T-helper 2 cell treated with Interferon-gamma antibody and Interleukin-4, amounts not matched to agents 5 μg/mL and 100 μg/mL, for 36 hours (primary cell): ENCODE results near the gene POLK.

Experiments used
- DNase-seq: peaks from one replicate; pipeline ENCODE4 v3.0.0; 2021; ENCODE audit warnings: low spot score
- H3K27ac Mint-ChIP-seq: one replicate; pipeline ENCODE4 v1.8.0; 2021; ENCODE audit warnings: mild to moderate bottlenecking, mixed read lengths
- H3K27me3 Mint-ChIP-seq: one replicate; pipeline ENCODE4 v1.8.0; 2021; ENCODE audit warnings: low read depth, mixed read lengths
- H3K36me3 Mint-ChIP-seq: one replicate; pipeline ENCODE4 v1.8.0; 2021; ENCODE audit warnings: low read depth, mixed read lengths
- H3K4me1 Mint-ChIP-seq: one replicate; pipeline ENCODE4 v1.8.0; 2021; ENCODE audit warnings: low read depth, mixed read lengths
- H3K4me3 Mint-ChIP-seq: one replicate; pipeline ENCODE4 v1.8.0; 2022; ENCODE audit warnings: mild to moderate bottlenecking, moderate library complexity, mixed read lengths
- H3K9me3 Mint-ChIP-seq: one replicate; pipeline ENCODE4 v1.8.0; 2021; ENCODE audit warnings: mixed read lengths

The POLK gene

DNA sequence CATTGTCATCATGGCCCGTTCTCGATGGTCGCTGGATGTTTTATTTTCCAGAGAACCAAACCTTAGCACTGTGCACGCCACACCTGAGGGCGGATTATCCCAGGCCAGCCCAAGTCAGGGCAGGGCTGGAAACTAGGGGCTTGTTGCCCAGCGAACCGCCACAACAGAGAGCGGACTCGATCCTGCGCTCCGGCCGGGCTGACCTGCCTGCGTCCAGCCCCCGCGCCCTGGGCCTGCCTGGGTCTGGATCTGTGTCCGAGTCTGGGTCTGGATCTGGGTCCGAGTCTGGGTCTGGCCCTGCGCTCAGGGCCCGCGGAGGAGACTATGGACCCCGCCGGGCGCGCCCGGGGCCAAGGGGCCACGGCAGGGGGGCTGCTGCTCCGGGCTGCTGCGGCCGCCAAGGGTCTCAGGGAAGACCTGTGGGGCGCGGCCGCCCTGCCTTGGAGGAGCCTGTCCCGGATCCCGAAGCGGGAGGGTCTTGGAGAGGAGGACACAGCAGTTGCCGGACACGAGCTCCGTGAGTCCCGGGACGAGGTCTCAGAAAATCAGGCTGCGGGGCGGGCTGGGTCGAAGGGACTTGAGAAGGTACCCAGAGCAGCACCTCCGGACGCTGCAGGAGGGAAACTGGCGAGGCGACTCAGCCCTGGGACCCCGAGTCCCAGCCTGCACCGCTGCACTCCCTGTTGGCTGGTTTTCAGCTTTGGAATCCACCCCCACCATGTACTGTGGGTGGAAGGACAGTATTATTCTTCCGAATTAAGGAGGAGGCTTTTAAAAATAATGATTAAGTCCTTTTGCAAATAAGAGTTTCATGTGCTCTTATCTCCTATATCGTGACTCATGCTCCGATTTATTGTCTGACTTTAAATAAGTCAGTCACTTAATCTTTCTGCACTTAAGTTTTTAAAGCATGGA lies 99.9 kb downstream of the POLK start, which contains the start of gene ANKDD1B:
ANKDD1B (plus strand) TSS at position 143 of the 915 bp plus-strand sequence; CDS start at position 325, 182 bp downstream.
- peaks cover 10% of the 10 kb centered on the region for H3K4me1 Mint-ChIP-seq
- no peaks in the 10 kb centered on the region for H3K9me3 Mint-ChIP-seq
- H3K4me3 Mint-ChIP-seq = peak within 1 kb of the TSS; percentile 32
- peaks cover 8% of the 10 kb centered on the region for H3K36me3 Mint-ChIP-seq
- peaks cover 6% of the 10 kb centered on the region for H3K27me3 Mint-ChIP-seq
- H3K27ac Mint-ChIP-seq = no peak within 1 kb of the TSS
- DNase-seq = no peak

DNA sequence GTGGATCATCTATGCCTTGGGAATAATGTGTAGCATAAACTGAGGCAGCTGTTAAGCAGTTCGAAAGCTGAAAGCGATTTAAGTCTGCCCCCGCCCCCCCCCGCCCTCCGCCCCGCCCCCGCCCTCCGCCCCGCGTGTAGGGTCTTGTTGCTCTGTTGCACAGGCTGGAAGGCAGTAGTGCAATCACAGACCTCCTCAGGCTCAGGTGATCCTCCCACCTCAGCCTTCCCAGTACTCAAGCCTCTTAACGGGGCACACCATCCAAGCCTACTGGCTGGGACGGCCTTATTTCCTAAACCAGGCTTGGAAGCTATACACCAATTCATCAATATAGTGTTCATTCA lies 100.5 kb downstream of the POLK start:
- H3K27ac Mint-ChIP-seq = no peak overlapping the region
- no peaks in the 10 kb centered on the region for H3K9me3 Mint-ChIP-seq
- peaks cover 6% of the 10 kb centered on the region for H3K27me3 Mint-ChIP-seq
- no peak overlapping the region for H3K4me3 Mint-ChIP-seq
- H3K4me1 Mint-ChIP-seq = peaks cover 6% of the 10 kb centered on the region
- peaks cover 6% of the 10 kb centered on the region for H3K36me3 Mint-ChIP-seq
- no peak for DNase-seq

GRCh38 chr5:75612901-75613300 lies 101.2 kb downstream of the POLK start:
- no peak overlapping the region for H3K4me3 Mint-ChIP-seq
- no peak overlapping the region for H3K27ac Mint-ChIP-seq

GRCh38 chr5:75614176-75614575 lies 102.5 kb downstream of the POLK start:
- Mint-ChIP-seq H3K27ac (no peak overlapping the region), H3K36me3 (peaks cover 3% of the 10 kb centered on the region), H3K27me3 (peaks cover 6% of the 10 kb centered on the region), H3K4me3 (no peak overlapping the region), H3K4me1 (peaks cover 2% of the 10 kb centered on the region), H3K9me3 (no peaks in the 10 kb centered on the region)
- no peak for DNase-seq

More at GRCh38 chr5:75612901-75613300, 101.2 kb downstream of the POLK start:
- Mint-ChIP-seq H3K9me3 (no peaks in the 10 kb centered on the region), H3K36me3 (peaks cover 6% of the 10 kb centered on the region), H3K4me1 (peaks cover 2% of the 10 kb centered on the region), H3K27me3 (peaks cover 6% of the 10 kb centered on the region)
- DNase-seq = no peak

DNA sequence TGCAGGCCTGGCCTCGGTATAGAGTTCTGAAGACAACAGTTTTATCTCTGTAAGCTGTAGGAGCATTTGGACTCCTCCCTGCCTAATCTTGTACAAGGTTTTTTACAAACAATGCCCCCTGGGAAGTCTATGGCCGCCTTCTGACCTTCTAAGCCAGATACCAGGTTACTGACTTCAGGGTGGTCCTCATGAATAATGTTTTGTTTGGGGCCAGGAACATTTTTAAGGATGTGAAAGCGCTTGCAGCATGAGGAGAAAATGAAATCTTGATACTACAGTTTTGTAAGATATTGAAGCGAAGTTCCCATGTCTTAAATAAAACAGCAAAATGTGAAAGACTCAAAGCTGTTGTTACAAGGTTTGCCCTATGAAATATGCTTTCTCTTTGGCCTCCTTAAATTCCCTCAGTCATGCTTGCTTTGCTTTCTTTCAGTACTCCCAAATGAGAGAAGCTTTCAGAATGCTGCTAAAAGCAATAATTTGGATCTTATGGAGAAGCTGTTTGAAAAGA lies 104.7 kb downstream of the POLK start:
- DNase-seq = no peak
- no peak overlapping the region for H3K4me3 Mint-ChIP-seq
- no peaks in the 10 kb centered on the region for H3K27me3 Mint-ChIP-seq
- no peaks in the 10 kb centered on the region for H3K36me3 Mint-ChIP-seq
- no peak overlapping the region for H3K27ac Mint-ChIP-seq
- peaks cover 8% of the 10 kb centered on the region for H3K4me1 Mint-ChIP-seq
- no peaks in the 10 kb centered on the region for H3K9me3 Mint-ChIP-seq

GRCh38 chr5:75616971-75617621 lies 105.4 kb downstream of the POLK start:
- Mint-ChIP-seq H3K4me3 (no peak overlapping the region), H3K27ac (no peak overlapping the region), H3K27me3 (no peaks in the 10 kb centered on the region), H3K9me3 (no peaks in the 10 kb centered on the region), H3K36me3 (no peaks in the 10 kb centered on the region), H3K4me1 (peaks cover 8% of the 10 kb centered on the region)
- DNase-seq = no peak

- Mint-ChIP-seq H3K9me3 (no peaks in the 10 kb centered on the region), H3K4me1 (peaks cover 7% of the 10 kb centered on the region), H3K36me3 (no peaks in the 10 kb centered on the region), H3K27me3 (no peaks in the 10 kb centered on the region), H3K27ac (no peak overlapping the region), H3K4me3 (no peak overlapping the region)
- DNase-seq = no peak
Measured at GRCh38 chr5:75617736-75618352, 106.2 kb downstream of the POLK start.

- no peak for DNase-seq
- no peak overlapping the region for H3K4me3 Mint-ChIP-seq
- no peak overlapping the region for H3K27ac Mint-ChIP-seq
- no peaks in the 10 kb centered on the region for H3K9me3 Mint-ChIP-seq
- peaks cover 6% of the 10 kb centered on the region for H3K4me1 Mint-ChIP-seq
- no peaks in the 10 kb centered on the region for H3K36me3 Mint-ChIP-seq
- no peaks in the 10 kb centered on the region for H3K27me3 Mint-ChIP-seq
Measured at GRCh38 chr5:75620184-75620959, 108.7 kb downstream of the POLK start.

DNA sequence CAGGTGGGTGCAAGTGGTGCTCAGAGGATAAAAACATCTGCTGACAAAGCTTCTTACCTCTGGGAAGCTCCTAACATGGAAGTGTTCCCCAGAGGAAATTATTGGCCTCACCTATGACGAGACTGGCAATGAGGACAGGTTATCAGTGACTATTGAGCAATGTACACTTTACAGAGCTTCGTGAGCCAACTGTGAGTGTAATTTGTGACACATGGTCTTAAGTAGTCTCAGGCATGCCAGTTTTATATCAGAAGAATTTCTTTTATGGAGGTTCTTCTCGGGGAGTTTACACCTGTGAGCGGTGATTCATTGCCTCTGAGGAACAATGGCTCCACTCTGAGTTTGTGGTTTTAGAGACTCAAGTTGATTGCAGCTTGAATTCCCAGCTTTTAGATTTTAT lies 110.9 kb downstream of the POLK start:
- H3K4me3 Mint-ChIP-seq = no peak overlapping the region
- H3K27me3 Mint-ChIP-seq = no peaks in the 10 kb centered on the region
- H3K9me3 Mint-ChIP-seq = no peaks in the 10 kb centered on the region
- no peaks in the 10 kb centered on the region for H3K36me3 Mint-ChIP-seq
- no peak for DNase-seq
- no peak overlapping the region for H3K27ac Mint-ChIP-seq
- peaks cover 6% of the 10 kb centered on the region for H3K4me1 Mint-ChIP-seq

DNA sequence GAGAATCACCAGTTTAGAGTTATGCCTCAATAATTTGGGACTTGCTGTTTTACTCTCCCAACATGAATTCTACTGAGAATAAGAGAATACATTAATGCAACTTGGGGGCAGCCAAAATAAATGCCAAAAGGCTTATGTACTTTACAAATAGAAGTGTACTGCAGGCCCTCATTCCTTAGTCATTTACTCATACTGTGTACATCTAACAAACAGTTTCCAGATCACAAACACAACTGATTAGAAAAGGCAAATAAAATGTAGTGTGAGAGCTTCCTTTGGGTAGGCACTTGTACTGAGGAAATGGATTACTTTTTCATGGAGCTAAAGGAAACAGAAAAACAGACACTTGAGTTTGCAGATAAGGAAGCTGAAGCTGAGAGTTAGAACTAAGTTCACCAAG lies 112.2 kb downstream of the POLK start:
- Mint-ChIP-seq H3K9me3 (no peaks in the 10 kb centered on the region), H3K4me1 (peaks cover 6% of the 10 kb centered on the region), H3K36me3 (no peaks in the 10 kb centered on the region), H3K27me3 (no peaks in the 10 kb centered on the region), H3K27ac (no peak overlapping the region), H3K4me3 (no peak overlapping the region)
- no peak for DNase-seq

DNA sequence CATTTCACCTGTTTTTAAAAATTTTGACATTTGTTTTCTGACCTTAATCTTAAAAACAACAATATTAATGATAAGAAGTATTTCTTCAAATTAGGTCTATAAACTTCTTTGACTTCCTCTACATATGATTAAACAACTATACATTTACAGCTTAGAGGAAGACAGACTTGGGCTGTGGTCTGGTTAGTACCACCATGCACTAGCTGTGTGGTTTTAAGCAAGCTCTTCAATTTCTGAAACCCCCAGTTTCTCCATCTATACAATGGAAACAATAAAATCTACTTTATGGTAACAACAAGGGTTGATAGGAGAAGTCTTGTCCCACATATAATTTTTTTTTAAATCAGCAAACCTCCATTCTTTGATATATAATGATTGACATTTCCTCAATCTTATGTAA lies 115.3 kb downstream of the POLK start:
- Mint-ChIP-seq H3K36me3 (no peaks in the 10 kb centered on the region), H3K4me1 (no peaks in the 10 kb centered on the region), H3K27me3 (no peaks in the 10 kb centered on the region), H3K9me3 (no peaks in the 10 kb centered on the region), H3K27ac (no peak overlapping the region), H3K4me3 (no peak overlapping the region)
- no peak for DNase-seq

- no peaks in the 10 kb centered on the region for H3K36me3 Mint-ChIP-seq
- H3K9me3 Mint-ChIP-seq = no peaks in the 10 kb centered on the region
- no peak overlapping the region for H3K27ac Mint-ChIP-seq
- DNase-seq = no peak
- H3K27me3 Mint-ChIP-seq = no peaks in the 10 kb centered on the region
- H3K4me1 Mint-ChIP-seq = no peaks in the 10 kb centered on the region
- no peak overlapping the region for H3K4me3 Mint-ChIP-seq
Measured at GRCh38 chr5:75627801-75628200, 116.1 kb downstream of the POLK start.

GRCh38 chr5:75630875-75631274 lies 119.2 kb downstream of the POLK start:
- Mint-ChIP-seq H3K27ac (no peak overlapping the region), H3K4me3 (no peak overlapping the region), H3K9me3 (no peaks in the 10 kb centered on the region), H3K4me1 (peaks cover 2% of the 10 kb centered on the region), H3K36me3 (peaks cover 1% of the 10 kb centered on the region), H3K27me3 (no peaks in the 10 kb centered on the region)
- DNase-seq = no peak
